Immature natural killer cell (primary cell): ENCODE measurements around the gene DEFB121. TPM values are rescaled to one million over a fixed set of nuclear protein-coding genes. Genes with fewer than 3 reads are reported as not detected.
"Not testable (repeated sequence)": the region's sequence is repeated elsewhere in the genome, so short reads cannot be mapped to it uniquely, and the experiment has no call there.

Experiments
- DNase-seq, 3 donors: peaks; one replicate each; pipeline ENCODE4 v3.0.0; 2022; ENCODE audit warnings: mixed read lengths in 1 of 3
- H3K27ac Mint-ChIP-seq, 6 donors: one replicate each; pipeline ENCODE4 v1.8.0; 2020; ENCODE audit warnings: mixed read lengths in 6 of 6, mild to moderate bottlenecking in 5 of 6, inconsistent platforms in 4 of 6, moderate library complexity in 3 of 6
- H3K27me3 Mint-ChIP-seq, 3 donors: one replicate each; pipeline ENCODE4 v1.8.0; 2020 to 2021; ENCODE audit warnings: low read depth in 3 of 3, mild to moderate bottlenecking in 3 of 3, mixed read lengths in 3 of 3, moderate library complexity in 3 of 3, inconsistent platforms in 1 of 3
- H3K36me3 Mint-ChIP-seq, 3 donors: one replicate each; pipeline ENCODE4 v1.8.0; 2020; ENCODE audit warnings: mixed read lengths in 3 of 3, inconsistent platforms in 2 of 3, mild to moderate bottlenecking in 2 of 3
- H3K4me1 Mint-ChIP-seq, 2 donors: one replicate each; pipeline ENCODE4 v1.8.0; 2020; ENCODE audit warnings: inconsistent platforms in 2 of 2, mild to moderate bottlenecking in 2 of 2, mixed read lengths in 2 of 2, moderate library complexity in 1 of 2
- H3K4me3 Mint-ChIP-seq, 5 donors: one replicate each; pipeline ENCODE4 v1.8.0; 2020; ENCODE audit warnings: mild to moderate bottlenecking in 5 of 5, mixed read lengths in 5 of 5, inconsistent platforms in 3 of 5, moderate library complexity in 3 of 5
- H3K9me3 Mint-ChIP-seq, 6 donors: one replicate each; pipeline ENCODE4 v1.8.0; 2020; ENCODE audit warnings: mild to moderate bottlenecking in 6 of 6, mixed read lengths in 6 of 6, inconsistent platforms in 4 of 6, moderate library complexity in 3 of 6
- polyA plus RNA-seq, 3 donors: library from polyadenylated mRNA; unstranded; fragments of 300-500 nt; fragmentation: Illumina TruSeq; gene quantifications; one replicate each; pipeline ENCODE4 v1.2.3, GENCODE V29; 2021

Gene DEFB121
- polyA plus RNA-seq, 3 donors from 2014 or later, result not detected

DNA sequence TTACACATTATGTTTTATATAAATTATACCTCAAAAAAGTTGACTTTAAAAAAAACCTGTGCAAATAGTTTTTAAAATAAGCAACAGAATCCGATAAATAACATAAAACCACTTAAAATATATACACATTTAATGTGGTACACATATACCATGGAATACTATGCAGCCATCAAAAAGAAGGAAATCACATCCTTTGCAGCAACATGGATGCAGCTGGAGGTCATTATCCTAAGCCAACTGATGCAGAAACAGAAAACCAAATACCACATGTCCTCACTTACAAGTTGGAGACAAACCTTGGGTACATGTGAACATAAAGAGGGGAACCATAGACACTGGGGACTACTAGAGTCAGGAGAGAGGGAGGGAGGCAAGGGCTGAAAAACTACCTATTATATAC lies 4.0 kb upstream of the DEFB121 start:
- no peak overlapping the region for H3K27ac Mint-ChIP-seq
- no peak for DNase-seq
- peaks cover 0 to 3% (median 0%) of the 10 kb centered on the region in 6 donors for H3K9me3 Mint-ChIP-seq
- H3K4me1 Mint-ChIP-seq, result no peaks in the 10 kb centered on the region
- peaks cover 0 to 7% (median 3%) of the 10 kb centered on the region in 3 donors for H3K27me3 Mint-ChIP-seq
- H3K36me3 Mint-ChIP-seq, result no peaks in the 10 kb centered on the region
- no peak overlapping the region for H3K4me3 Mint-ChIP-seq

DNA sequence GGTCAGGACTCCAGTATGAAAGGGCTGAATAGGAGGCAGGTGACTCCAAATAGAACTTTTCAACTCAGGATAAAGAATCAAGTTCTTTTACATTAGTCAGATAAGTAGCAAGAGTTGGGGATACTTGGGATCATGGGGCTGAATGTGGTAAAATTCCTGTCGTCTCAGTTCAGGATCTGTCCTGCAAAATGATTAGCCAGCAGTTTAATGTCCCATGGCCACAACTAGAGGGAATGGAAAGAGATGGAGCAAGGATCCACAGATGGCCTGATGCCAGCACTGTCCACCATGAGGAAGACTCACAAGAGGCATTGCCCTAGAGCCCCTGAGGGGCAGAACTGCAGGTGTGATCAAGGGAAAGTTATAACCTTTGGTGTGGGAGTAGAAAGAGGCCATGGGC lies 2.1 kb downstream of the DEFB121 start:
- no peaks in the 10 kb centered on the region for H3K36me3 Mint-ChIP-seq
- H3K9me3 Mint-ChIP-seq, result no peaks in the 10 kb centered on the region
- peaks cover 3 to 6% (median 5%) of the 10 kb centered on the region in 3 donors for H3K27me3 Mint-ChIP-seq
- DNase-seq, result no peak
- no peak overlapping the region for H3K4me3 Mint-ChIP-seq
- no peaks in the 10 kb centered on the region for H3K4me1 Mint-ChIP-seq
- H3K27ac Mint-ChIP-seq, result no peak overlapping the region

DNA sequence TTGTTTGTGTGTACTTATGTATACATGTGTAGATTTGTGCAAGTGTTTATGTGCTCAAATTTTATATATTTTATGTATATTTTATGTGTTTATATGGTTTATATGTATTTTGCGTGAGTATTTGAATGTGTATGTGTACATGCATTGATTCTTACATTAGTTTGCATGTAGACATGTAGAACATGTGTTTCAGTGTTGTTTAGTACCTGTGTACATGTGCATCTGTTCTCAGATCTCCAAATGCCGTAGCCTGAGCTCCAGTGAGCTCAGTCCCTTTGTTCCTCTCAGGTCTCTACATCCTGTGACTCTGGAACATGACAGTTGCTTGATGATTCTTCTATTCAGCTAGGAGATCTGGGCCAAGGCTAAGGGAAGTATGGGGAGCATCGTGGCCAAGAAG lies 11.1 kb downstream of the DEFB121 start:
- DNase-seq, result no peak
- H3K27ac Mint-ChIP-seq, result no peak overlapping the region
- H3K4me1 Mint-ChIP-seq, result no peaks in the 10 kb centered on the region
- no peaks in the 10 kb centered on the region for H3K9me3 Mint-ChIP-seq
- H3K36me3 Mint-ChIP-seq, result no peaks in the 10 kb centered on the region
- H3K27me3 Mint-ChIP-seq, result peaks cover 3 to 7% (median 6%) of the 10 kb centered on the region in 3 donors
- H3K4me3 Mint-ChIP-seq, result no peak overlapping the region

DNA sequence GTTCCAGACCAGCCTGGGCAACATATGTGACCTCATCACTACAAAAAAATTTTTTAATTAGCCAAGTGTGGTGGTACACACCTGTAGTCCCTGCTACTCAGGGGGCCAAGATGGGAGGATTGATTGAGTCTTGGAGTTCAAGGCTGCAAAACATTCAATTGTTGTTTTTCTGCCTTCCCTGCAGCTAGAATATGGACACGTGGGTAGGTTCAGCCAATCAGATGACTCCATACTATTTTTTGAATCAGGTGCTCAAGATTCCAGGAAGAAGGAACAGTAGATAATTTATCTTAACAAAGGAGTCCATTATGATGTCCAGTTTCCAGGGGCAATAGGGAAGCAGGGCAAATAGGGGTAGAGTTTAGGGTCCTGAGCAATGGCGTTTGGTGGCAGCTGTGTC lies 13.2 kb downstream of the DEFB121 start:
- no peak for DNase-seq
- Mint-ChIP-seq H3K4me1 (no peaks in the 10 kb centered on the region), H3K9me3 (peaks cover 0 to 3% (median 0%) of the 10 kb centered on the region in 6 donors), H3K27ac (no peak overlapping the region), H3K27me3 (peaks cover 2 to 8% (median 5%) of the 10 kb centered on the region in 3 donors), H3K4me3 (no peak overlapping the region), H3K36me3 (no peaks in the 10 kb centered on the region)

DNA sequence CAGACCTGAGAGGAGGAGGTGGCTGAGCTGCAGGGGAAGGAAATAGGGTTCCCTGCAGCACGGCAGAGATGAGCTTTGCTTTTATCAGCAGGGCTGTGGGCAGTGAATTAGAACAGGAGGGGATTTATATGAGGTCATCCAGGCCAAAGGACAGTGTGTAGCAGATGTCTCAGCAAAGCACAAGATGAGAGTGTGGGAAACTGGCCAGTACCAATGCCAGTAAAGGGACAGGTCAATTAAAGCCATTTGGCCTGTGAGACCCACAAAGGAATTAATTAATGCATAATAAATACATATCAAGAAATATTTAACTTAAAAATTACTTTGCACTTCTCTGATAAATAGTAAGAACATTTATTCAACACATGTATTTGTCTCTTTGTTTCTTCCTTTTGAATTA lies 15.5 kb downstream of the DEFB121 start, which contains the start of gene DEFB119:
Gene DEFB119 (minus strand): TSS at position 101 of the 400 bp plus-strand sequence. CDS start 107 bp downstream, outside the sequence.
- Mint-ChIP-seq H3K4me3 (no peak within 1 kb of the TSS), H3K27me3 (peaks cover 4 to 12% (median 6%) of the 10 kb centered on the region in 3 donors), H3K27ac (no peak within 1 kb of the TSS), H3K36me3 (no peaks in the 10 kb centered on the region), H3K4me1 (no peaks in the 10 kb centered on the region), H3K9me3 (peaks cover 0 to 3% (median 0%) of the 10 kb centered on the region in 6 donors)
- DNase-seq, result no peak

DNA sequence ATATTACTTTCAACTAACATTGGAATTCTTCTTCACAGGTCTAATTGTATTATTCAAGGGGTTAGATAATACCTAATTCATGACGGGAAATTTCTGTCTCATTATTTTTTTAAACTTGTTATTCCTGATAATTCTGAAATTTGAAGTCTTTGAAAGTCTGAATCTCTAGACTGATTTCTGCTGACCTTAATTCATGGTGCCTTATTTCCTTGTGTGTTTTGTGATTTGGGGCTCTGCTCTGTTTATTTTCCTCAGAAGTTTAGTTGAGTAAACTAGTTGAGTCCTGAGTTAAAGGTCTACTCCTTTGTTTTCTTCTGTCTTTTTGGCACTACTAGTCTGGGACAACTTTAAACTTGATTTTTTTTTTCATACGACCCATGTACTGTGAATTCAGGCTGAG lies 31.7 kb downstream of the DEFB121 start:
- H3K27ac Mint-ChIP-seq, result no peak overlapping the region
- H3K9me3 Mint-ChIP-seq, result peaks cover 0 to 5% (median 1%) of the 10 kb centered on the region in 6 donors
- H3K4me1 Mint-ChIP-seq, result no peaks in the 10 kb centered on the region
- no peak overlapping the region for H3K4me3 Mint-ChIP-seq
- peaks cover 0 to 5% (median 3%) of the 10 kb centered on the region in 3 donors for H3K27me3 Mint-ChIP-seq
- no peak for DNase-seq
- H3K36me3 Mint-ChIP-seq, result peaks cover 0 to 3% (median 0%) of the 10 kb centered on the region in 3 donors

DNA sequence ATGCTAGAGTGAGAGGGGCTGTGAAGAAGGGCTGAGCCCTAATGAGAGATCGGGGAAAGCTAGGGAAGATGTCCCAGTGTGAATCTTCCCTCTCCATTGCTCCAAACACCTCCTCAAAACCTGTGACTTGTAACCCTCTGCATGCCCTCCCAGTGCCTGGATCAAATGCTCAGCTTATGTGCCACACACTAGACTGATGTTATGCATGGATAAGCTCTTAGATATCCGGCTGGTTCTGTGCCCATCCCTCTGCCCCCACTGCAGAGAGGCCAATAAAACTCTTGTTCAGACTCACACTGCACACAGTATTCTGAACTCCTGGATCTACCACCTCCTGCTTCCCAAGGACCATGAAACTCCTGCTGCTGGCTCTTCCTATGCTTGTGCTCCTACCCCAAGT lies 37.7 kb downstream of the DEFB121 start, which contains the start of gene DEFB118:
Gene DEFB118 (plus strand): TSS at position 301 of the 400 bp plus-strand sequence. CDS start 50 bp downstream, at position 351.
- no peaks in the 10 kb centered on the region for H3K4me1 Mint-ChIP-seq

DNA sequence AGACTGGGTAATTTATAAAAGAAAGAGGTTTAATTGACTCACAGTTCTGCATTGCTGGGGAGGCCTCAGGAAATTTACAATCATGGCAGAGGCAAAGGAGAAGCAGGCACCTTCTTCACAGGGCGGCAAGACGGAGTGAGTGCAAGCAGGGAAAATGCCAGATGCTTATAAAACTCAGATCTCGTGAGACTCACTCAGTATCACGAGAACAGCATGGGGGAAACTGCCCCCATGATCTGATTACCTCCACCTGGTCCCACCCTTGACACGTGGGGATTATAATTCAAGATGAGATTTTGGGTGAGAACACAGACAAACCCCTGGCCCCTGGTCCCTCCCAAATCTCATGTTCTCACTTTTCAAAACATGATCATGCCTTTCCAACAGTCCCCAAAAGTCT lies 41.7 kb downstream of the DEFB121 start:
- not testable (repeated sequence) for H3K27ac Mint-ChIP-seq, H3K4me3 Mint-ChIP-seq, H3K36me3 Mint-ChIP-seq, H3K9me3 Mint-ChIP-seq, DNase-seq, H3K27me3 Mint-ChIP-seq, H3K4me1 Mint-ChIP-seq

More for the DNA sequence above, 37.7 kb downstream of the DEFB121 start, which contains the start of gene DEFB118:
- no peaks in the 10 kb centered on the region for H3K27me3 Mint-ChIP-seq
- peaks cover 0 to 4% (median 0%) of the 10 kb centered on the region in 6 donors for H3K9me3 Mint-ChIP-seq
- no peak for DNase-seq
- H3K36me3 Mint-ChIP-seq, result no peaks in the 10 kb centered on the region
- H3K4me3 Mint-ChIP-seq, result no peak within 1 kb of the TSS
- no peak within 1 kb of the TSS for H3K27ac Mint-ChIP-seq

DNA sequence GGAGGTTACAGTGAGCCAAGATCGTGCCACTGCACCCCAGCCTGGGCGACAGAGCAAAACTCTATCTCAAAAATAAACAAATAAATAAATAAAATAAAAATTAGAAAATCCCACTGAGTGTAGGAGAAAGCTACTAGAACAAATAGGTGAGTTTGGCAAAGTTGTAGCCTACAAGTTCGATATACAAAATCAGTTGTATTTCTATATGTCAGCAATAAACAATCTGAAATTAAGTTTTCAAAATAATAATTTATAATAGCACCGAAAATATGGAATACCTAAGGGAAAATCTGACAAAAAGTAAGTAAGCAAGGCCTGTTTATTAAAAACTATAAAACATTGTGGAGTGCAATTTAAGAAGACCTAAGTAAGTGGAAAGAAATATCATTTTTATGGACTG lies 42.7 kb downstream of the DEFB121 start:
- Mint-ChIP-seq H3K9me3 (peaks cover 0 to 4% (median 0%) of the 10 kb centered on the region in 6 donors), H3K27ac (no peak overlapping the region), H3K4me1 (no peaks in the 10 kb centered on the region), H3K4me3 (no peak overlapping the region), H3K27me3 (no peaks in the 10 kb centered on the region), H3K36me3 (no peaks in the 10 kb centered on the region)
- no peak for DNase-seq

DNA sequence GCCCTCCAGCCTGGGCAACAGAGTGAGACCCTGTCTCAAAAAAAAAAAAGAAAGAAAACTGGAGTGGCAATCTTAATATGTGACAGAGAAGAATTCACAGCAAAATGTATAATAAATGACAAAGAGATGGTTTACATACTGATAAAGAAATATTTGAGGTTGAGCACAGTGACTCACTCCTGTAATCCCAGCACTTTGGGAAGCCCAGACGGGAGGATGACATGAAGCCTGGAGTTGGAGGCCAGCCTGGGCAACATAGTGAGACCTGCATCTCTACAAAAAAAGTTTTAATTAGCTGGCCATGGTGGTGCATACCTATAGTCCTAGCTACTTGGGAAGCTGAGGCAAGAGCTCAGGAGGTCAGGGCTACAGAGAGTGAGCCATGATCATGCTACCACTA lies 50.0 kb downstream of the DEFB121 start:
- no peak for DNase-seq
- Mint-ChIP-seq H3K27ac (no peak overlapping the region), H3K36me3 (no peaks in the 10 kb centered on the region), H3K4me1 (no peaks in the 10 kb centered on the region), H3K9me3 (peaks cover 0 to 4% (median 0%) of the 10 kb centered on the region in 6 donors), H3K27me3 (peaks cover 0 to 3% (median 2%) of the 10 kb centered on the region in 3 donors), H3K4me3 (no peak overlapping the region)

Other genes starting within 250 kb of the DEFB121 start
- not detected for gene DEFB115, start 148.6 kb downstream of the DEFB121 start, polyA plus RNA-seq
- not detected for gene DEFB116, start 97.6 kb downstream of the DEFB121 start, polyA plus RNA-seq
- gene DEFB118, start 37.6 kb downstream of the DEFB121 start, polyA plus RNA-seq, result not detected
- gene DEFB119, start 15.6 kb downstream of the DEFB121 start, polyA plus RNA-seq, result not detected
- gene DEFB123, start 34.4 kb upstream of the DEFB121 start, polyA plus RNA-seq, result not detected
- gene DEFB124, start 68.9 kb upstream of the DEFB121 start, polyA plus RNA-seq, result not detected
- not detected for gene REM1, start 69.1 kb upstream of the DEFB121 start, polyA plus RNA-seq
- gene HM13, start 108.2 kb upstream of the DEFB121 start, polyA plus RNA-seq, result 100 to 1,000 TPM; 112 to 167 (median 152) TPM
- 1 to 10 TPM; 1.4 to 4.2 (median 1.9) TPM for gene ID1, start 199.1 kb upstream of the DEFB121 start, polyA plus RNA-seq
- not detected for gene COX4I2, start 231.7 kb upstream of the DEFB121 start, polyA plus RNA-seq